ENCODE data around the gene TOX2.

Gene TOX2

GRCh38 chr20:44069203-44070011 lies 154.8 kb downstream of the TOX2 start:
- Histone ChIP-seq H3K36me3 (ENCODE audit: control insufficient read depth, insufficient read depth, low read length) (no peaks in the 10 kb centered on the region; the same call in 1 of the 2 replicates), H3K4me3 (replicated peaks; ENCODE audit: low read depth, low read length) (no peak overlapping the region), H3K27me3 (replicated peaks; ENCODE audit: control insufficient read depth, insufficient read depth, low read length) (no peaks in the 10 kb centered on the region)
- DNase-seq (ENCODE audit: extremely low read depth, insufficient read length), result peak; percentile 55
- no peak for TF ChIP-seq CTCF (IDR thresholded peaks at IDR 0.05; ENCODE audit: insufficient read depth, low read length, poor library complexity, severe bottlenecking)

GRCh38 chr20:44070139-44070900 lies 155.7 kb downstream of the TOX2 start:
- Histone ChIP-seq H3K36me3 (ENCODE audit: control insufficient read depth, insufficient read depth, low read length) (no peaks in the 10 kb centered on the region; the same call in 1 of the 2 replicates), H3K27me3 (replicated peaks; ENCODE audit: control insufficient read depth, insufficient read depth, low read length) (no peaks in the 10 kb centered on the region), H3K4me3 (replicated peaks; ENCODE audit: low read depth, low read length) (no peak overlapping the region)
- DNase-seq (ENCODE audit: extremely low read depth, insufficient read length), result no peak
- TF ChIP-seq CTCF (IDR thresholded peaks at IDR 0.05; ENCODE audit: insufficient read depth, low read length, poor library complexity, severe bottlenecking), result no peak

GRCh38 chr20:44071057-44071456 lies 156.4 kb downstream of the TOX2 start:
- DNase-seq (ENCODE audit: extremely low read depth, insufficient read length), result no peak
- TF ChIP-seq CTCF (IDR thresholded peaks at IDR 0.05; ENCODE audit: insufficient read depth, low read length, poor library complexity, severe bottlenecking), result no peak
- no peaks in the 10 kb centered on the region for H3K27me3 ChIP-seq (replicated peaks; ENCODE audit: control insufficient read depth, insufficient read depth, low read length)
- no peak overlapping the region for H3K4me3 ChIP-seq (replicated peaks; ENCODE audit: low read depth, low read length)
- H3K36me3 ChIP-seq (ENCODE audit: control insufficient read depth, insufficient read depth, low read length), result no peaks in the 10 kb centered on the region

- no peaks in the 10 kb centered on the region for H3K27me3 ChIP-seq (replicated peaks; ENCODE audit: control insufficient read depth, insufficient read depth, low read length)
- no peak overlapping the region for H3K4me3 ChIP-seq (replicated peaks; ENCODE audit: low read depth, low read length)
- no peak for TF ChIP-seq CTCF (IDR thresholded peaks at IDR 0.05; ENCODE audit: insufficient read depth, low read length, poor library complexity, severe bottlenecking)
- no peak for DNase-seq (ENCODE audit: extremely low read depth, insufficient read length)
- H3K36me3 ChIP-seq (ENCODE audit: control insufficient read depth, insufficient read depth, low read length), result no peaks in the 10 kb centered on the region
Observed at GRCh38 chr20:44071526-44072111, 157.0 kb downstream of the TOX2 start.

GRCh38 chr20:44072384-44072783 lies 157.7 kb downstream of the TOX2 start:
- no peak for DNase-seq (ENCODE audit: extremely low read depth, insufficient read length)
- no peak overlapping the region for H3K4me3 ChIP-seq (replicated peaks; ENCODE audit: low read depth, low read length)
- TF ChIP-seq CTCF (IDR thresholded peaks at IDR 0.05; ENCODE audit: insufficient read depth, low read length, poor library complexity, severe bottlenecking), result no peak

More at GRCh38 chr20:44072384-44072783, 157.7 kb downstream of the TOX2 start:
- H3K27me3 ChIP-seq (replicated peaks; ENCODE audit: control insufficient read depth, insufficient read depth, low read length), result no peaks in the 10 kb centered on the region
- no peaks in the 10 kb centered on the region for H3K36me3 ChIP-seq (ENCODE audit: control insufficient read depth, insufficient read depth, low read length)
